ENCODE measurements around the gene RIN3.

Gene RIN3

GRCh38 chr14:92680781-92681650 lies 167.4 kb downstream of the RIN3 start:
- DNase-seq, result peak in 41 of 42 donors; percentile 31 to 83 (median 67)
- intact Hi-C loops (cut with DNase I), result loop anchor here (10.0 kb wide), 1 partner anchor 104 kb away; no protein-coding TSS in a partner anchor

GRCh38 chr14:92683041-92683440 lies 169.5 kb downstream of the RIN3 start:
- DNase-seq, result no peak
- intact Hi-C loops (cut with DNase I), result loop anchor here (10.0 kb wide), 1 partner anchor 102 kb away; no protein-coding TSS in a partner anchor

GRCh38 chr14:92684801-92685560 lies 171.4 kb downstream of the RIN3 start:
- intact Hi-C loops (cut with DNase I), result loop anchor here (10.0 kb wide), 1 partner anchor 100 kb away; no protein-coding TSS in a partner anchor
- no peak for DNase-seq

- intact Hi-C loops (cut with DNase I), result loop anchor here (10.0 kb wide), 1 partner anchor 99 kb away; no protein-coding TSS in a partner anchor
- no peak for DNase-seq
These were observed 172.3 kb downstream of the RIN3 start for GRCh38 chr14:92685784-92686355.

GRCh38 chr14:92686411-92686899 lies 172.9 kb downstream of the RIN3 start:
- intact Hi-C loops (cut with DNase I), result loop anchor here (10.0 kb wide), 1 partner anchor 98 kb away; no protein-coding TSS in a partner anchor
- DNase-seq, result no peak

- intact Hi-C loops (cut with DNase I), result loop anchor here (10.0 kb wide), 1 partner anchor 98 kb away; no protein-coding TSS in a partner anchor
- DNase-seq, result peak; percentile 48 to 94 (median 82)
These were observed 173.4 kb downstream of the RIN3 start for GRCh38 chr14:92686900-92687427.

GRCh38 chr14:92687681-92688433 lies 174.3 kb downstream of the RIN3 start:
- intact Hi-C loops (cut with DNase I), result loop anchor here (10.0 kb wide), 1 partner anchor 97 kb away; no protein-coding TSS in a partner anchor
- no peak for DNase-seq

GRCh38 chr14:92688434-92689375 lies 175.1 kb downstream of the RIN3 start:
- intact Hi-C loops (cut with DNase I), result loop anchor here (10.0 kb wide), 1 partner anchor 96 kb away; no protein-coding TSS in a partner anchor

GRCh38 chr14:92690171-92691011 lies 176.8 kb downstream of the RIN3 start:
- intact Hi-C loops (cut with DNase I), result no loop called here
- peak in 1 of 42 donors; percentile 27 for DNase-seq

More at GRCh38 chr14:92688434-92689375, 175.1 kb downstream of the RIN3 start:
- no peak for DNase-seq

GRCh38 chr14:92692822-92693226 lies 179.2 kb downstream of the RIN3 start:
- intact Hi-C loops (cut with DNase I), result no loop called here
- peak in 19 of 42 donors; percentile 30 to 72 (median 44) for DNase-seq

GRCh38 chr14:92693998-92694795 lies 180.6 kb downstream of the RIN3 start:
- intact Hi-C loops (cut with DNase I), result no loop called here
- no peak for DNase-seq

GRCh38 chr14:92694807-92695206 lies 181.2 kb downstream of the RIN3 start:
- DNase-seq, result no peak
- intact Hi-C loops (cut with DNase I), result no loop called here

- DNase-seq, result no peak
- intact Hi-C loops (cut with DNase I), result no loop called here
These were observed 182.0 kb downstream of the RIN3 start for GRCh38 chr14:92695562-92695961.

GRCh38 chr14:92696366-92696765 lies 182.8 kb downstream of the RIN3 start:
- intact Hi-C loops (cut with DNase I), result no loop called here
- no peak for DNase-seq

GRCh38 chr14:92698393-92698792 lies 184.8 kb downstream of the RIN3 start:
- no peak for DNase-seq
- intact Hi-C loops (cut with DNase I), result no loop called here
